HUES6 (cell line): ENCODE data around the gene PSMC6.
"Not testable (repeated sequence)": the region's sequence is repeated elsewhere in the genome, so short reads cannot be mapped to it uniquely, and the experiment has no call there.

Experiments
- H3K27ac ChIP-seq: 2 replicates; pipeline ENCODE4 v1.7.0; 2013; ENCODE audit warnings: low read depth, mild to moderate bottlenecking, low read length, inconsistent platforms
- H3K27me3 ChIP-seq: 2 replicates; pipeline ENCODE4 v1.6.1; 2013; ENCODE audit warnings: low read length; ENCODE audit not compliant: control insufficient read depth, insufficient read depth
- H3K36me3 ChIP-seq: 2 replicates; pipeline ENCODE4 v1.6.1; 2013; ENCODE audit warnings: low read length; ENCODE audit not compliant: control insufficient read depth, insufficient read depth
- H3K4me1 ChIP-seq: 2 replicates; pipeline ENCODE4 v1.6.1; 2013; ENCODE audit warnings: low read length; ENCODE audit not compliant: control insufficient read depth, insufficient read depth
- H3K4me3 ChIP-seq: 2 replicates; pipeline ENCODE4 v1.5.1; 2013; ENCODE audit warnings: low read depth, low read length
- H3K9ac ChIP-seq: one replicate; pipeline ENCODE4 v1.6.1; 2013; ENCODE audit warnings: mild to moderate bottlenecking, low read length
- H3K9me3 ChIP-seq: 2 replicates; pipeline ENCODE4 v1.6.1; 2013; ENCODE audit warnings: low read depth, low read length; ENCODE audit not compliant: control insufficient read depth, insufficient read depth

Gene PSMC6

GRCh38 chr14:52723514-52724359 lies 16.7 kb downstream of the PSMC6 start:
- H3K4me1 ChIP-seq: peaks cover under 1% of the 10 kb centered on the region; the same call in 1 of the 2 replicates
- no peak overlapping the region for H3K4me3 ChIP-seq
- no peaks in the 10 kb centered on the region for H3K27me3 ChIP-seq
- H3K36me3 ChIP-seq: peaks cover 91% of the 10 kb centered on the region
- no peaks in the 10 kb centered on the region for H3K9me3 ChIP-seq
- H3K9ac ChIP-seq: no peak overlapping the region
- H3K27ac ChIP-seq: no peak overlapping the region

- peaks cover 6% of the 10 kb centered on the region; the same call in 1 of the 2 replicates for H3K4me1 ChIP-seq
- no peak overlapping the region for H3K9ac ChIP-seq
- no peaks in the 10 kb centered on the region for H3K9me3 ChIP-seq
- no peak overlapping the region for H3K27ac ChIP-seq
- H3K4me3 ChIP-seq: no peak overlapping the region
- no peaks in the 10 kb centered on the region for H3K27me3 ChIP-seq
- H3K36me3 ChIP-seq: peaks cover 87% of the 10 kb centered on the region
Measured at GRCh38 chr14:52724360-52724644, 17.3 kb downstream of the PSMC6 start.

GRCh38 chr14:52727509-52727908 lies 20.5 kb downstream of the PSMC6 start:
- H3K27ac ChIP-seq, H3K4me3 ChIP-seq, H3K9ac ChIP-seq, H3K9me3 ChIP-seq, H3K4me1 ChIP-seq, H3K27me3 ChIP-seq: not testable (repeated sequence)
- H3K36me3 ChIP-seq: peaks cover 56% of the 10 kb centered on the region

- peaks cover 12% of the 10 kb centered on the region for H3K4me1 ChIP-seq
- H3K9me3 ChIP-seq, H3K27me3 ChIP-seq, H3K9ac ChIP-seq: not testable (repeated sequence)
- peak overlapping the region; percentile 51; the same call in 1 of the 2 replicates for H3K4me3 ChIP-seq
- 0 out of 2 replicates have a peak overlapping the region, but pooled peaks have one; percentile 8 for H3K27ac ChIP-seq
- peaks cover 54% of the 10 kb centered on the region for H3K36me3 ChIP-seq
Measured at GRCh38 chr14:52729035-52729434, 22.0 kb downstream of the PSMC6 start.

- Histone ChIP-seq H3K9me3 (no peaks in the 10 kb centered on the region), H3K4me1 (peaks cover 12% of the 10 kb centered on the region), H3K27ac (peak overlapping the region; percentile 60; the same call in 1 of the 2 replicates), H3K27me3 (no peaks in the 10 kb centered on the region), H3K4me3 (peak overlapping the region; percentile 51), H3K36me3 (peaks cover 53% of the 10 kb centered on the region), H3K9ac (no peak overlapping the region)
Measured at GRCh38 chr14:52729585-52729924, 22.6 kb downstream of the PSMC6 start.

GRCh38 chr14:52729925-52730708 lies 23.1 kb downstream of the PSMC6 start, which contains the start of gene STYX:
Gene STYX, plus strand, starts transcription at chr14:52730166. Its CDS starts 309 bp downstream, at chr14:52730475.
- H3K9ac ChIP-seq: peak within 1 kb of the TSS; percentile 95
- H3K9me3 ChIP-seq: no peaks in the 10 kb centered on the region
- H3K4me1 ChIP-seq: peaks cover 12% of the 10 kb centered on the region
- H3K36me3 ChIP-seq: peaks cover 48% of the 10 kb centered on the region
- H3K27ac ChIP-seq: peak within 1 kb of the TSS; percentile 88; the same call in 1 of the 2 replicates
- H3K27me3 ChIP-seq: no peaks in the 10 kb centered on the region
- peak within 1 kb of the TSS; percentile 99 for H3K4me3 ChIP-seq

- peaks cover 15% of the 10 kb centered on the region for H3K4me1 ChIP-seq
- no peaks in the 10 kb centered on the region for H3K9me3 ChIP-seq
Measured at GRCh38 chr14:52730709-52731111, 23.7 kb downstream of the PSMC6 start.

GRCh38 chr14:52733824-52734223 lies 26.8 kb downstream of the PSMC6 start:
- H3K4me3 ChIP-seq: no peak overlapping the region
- no peak overlapping the region for H3K27ac ChIP-seq
- peaks cover 25% of the 10 kb centered on the region for H3K36me3 ChIP-seq
- no peak overlapping the region for H3K9ac ChIP-seq
- peaks cover 19% of the 10 kb centered on the region for H3K4me1 ChIP-seq
- H3K9me3 ChIP-seq: no peaks in the 10 kb centered on the region
- no peaks in the 10 kb centered on the region for H3K27me3 ChIP-seq

More at GRCh38 chr14:52730709-52731111, 23.7 kb downstream of the PSMC6 start:
- Histone ChIP-seq H3K27me3 (no peaks in the 10 kb centered on the region), H3K36me3 (peaks cover 42% of the 10 kb centered on the region), H3K9ac (peak overlapping the region; percentile 95), H3K27ac (peak overlapping the region; percentile 88; the same call in 1 of the 2 replicates), H3K4me3 (peak overlapping the region; percentile 99)

- Histone ChIP-seq H3K36me3 (peaks cover 29% of the 10 kb centered on the region), H3K27ac (no peak overlapping the region), H3K4me1 (peaks cover 15% of the 10 kb centered on the region), H3K27me3 (no peaks in the 10 kb centered on the region), H3K9ac (no peak overlapping the region), H3K4me3 (no peak overlapping the region), H3K9me3 (no peaks in the 10 kb centered on the region)
Measured at GRCh38 chr14:52735921-52736489, 29.0 kb downstream of the PSMC6 start.

GRCh38 chr14:52738409-52738808 lies 31.4 kb downstream of the PSMC6 start:
- H3K36me3 ChIP-seq: peaks cover 21% of the 10 kb centered on the region
- peaks cover 12% of the 10 kb centered on the region for H3K4me1 ChIP-seq
- H3K9ac ChIP-seq: no peak overlapping the region
- H3K27me3 ChIP-seq: no peaks in the 10 kb centered on the region
- no peak overlapping the region for H3K27ac ChIP-seq
- H3K9me3 ChIP-seq: no peaks in the 10 kb centered on the region
- H3K4me3 ChIP-seq: no peak overlapping the region

GRCh38 chr14:52740751-52741150 lies 33.8 kb downstream of the PSMC6 start:
- Histone ChIP-seq H3K27ac (no peak overlapping the region), H3K4me3 (no peak overlapping the region), H3K9ac (no peak overlapping the region), H3K4me1 (peaks cover 6% of the 10 kb centered on the region; the same call in 1 of the 2 replicates), H3K36me3 (peaks cover 19% of the 10 kb centered on the region), H3K9me3 (no peaks in the 10 kb centered on the region), H3K27me3 (no peaks in the 10 kb centered on the region)
